Loucy (cell line): ENCODE results near the gene STMP1.

Experiments
- EZH2phosphoT487 ChIP-seq: fragments of 200-600 bp; IDR thresholded peaks from 2 replicates; pipeline ENCODE4 v1.6.1; 2018; ENCODE audit warnings: antibody characterized with exemption, mild to moderate bottlenecking, moderate library complexity, borderline replicate concordance
- TF ChIP-seq, protein P1 (sequence below): fragments of 200-600 bp; sonication (generic); conservative IDR thresholded peaks from 2 replicates; pipeline ENCODE4 v1.5.1; 2014; ENCODE audit warnings: mild to moderate bottlenecking, antibody characterized with exemption, low read length

DNA sequence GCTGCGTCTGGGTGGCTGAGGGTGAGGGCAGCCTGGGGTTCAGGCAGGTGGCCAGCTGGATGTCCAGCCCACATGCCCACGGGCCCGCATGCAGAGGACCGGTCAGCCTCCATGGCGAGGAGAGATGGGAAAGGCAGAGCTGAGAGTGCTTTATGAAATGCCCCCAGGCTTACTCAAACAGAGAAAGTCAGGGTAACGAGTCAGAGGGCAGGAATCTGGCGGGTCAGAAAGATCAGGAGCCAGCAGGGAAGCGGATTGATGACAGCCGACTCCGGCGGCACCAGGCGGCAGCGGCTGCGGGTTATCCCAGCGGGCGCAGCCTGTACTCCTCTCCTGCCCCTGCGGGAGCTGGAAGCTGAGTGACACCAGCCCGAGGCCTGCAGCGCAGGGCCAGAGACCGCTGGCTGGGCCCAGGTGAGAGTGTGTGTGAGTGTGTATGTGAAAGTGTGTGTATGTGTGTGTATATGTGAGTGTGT is 52.3 kb downstream of the STMP1 start:
- TF ChIP-seq, protein P1, sequence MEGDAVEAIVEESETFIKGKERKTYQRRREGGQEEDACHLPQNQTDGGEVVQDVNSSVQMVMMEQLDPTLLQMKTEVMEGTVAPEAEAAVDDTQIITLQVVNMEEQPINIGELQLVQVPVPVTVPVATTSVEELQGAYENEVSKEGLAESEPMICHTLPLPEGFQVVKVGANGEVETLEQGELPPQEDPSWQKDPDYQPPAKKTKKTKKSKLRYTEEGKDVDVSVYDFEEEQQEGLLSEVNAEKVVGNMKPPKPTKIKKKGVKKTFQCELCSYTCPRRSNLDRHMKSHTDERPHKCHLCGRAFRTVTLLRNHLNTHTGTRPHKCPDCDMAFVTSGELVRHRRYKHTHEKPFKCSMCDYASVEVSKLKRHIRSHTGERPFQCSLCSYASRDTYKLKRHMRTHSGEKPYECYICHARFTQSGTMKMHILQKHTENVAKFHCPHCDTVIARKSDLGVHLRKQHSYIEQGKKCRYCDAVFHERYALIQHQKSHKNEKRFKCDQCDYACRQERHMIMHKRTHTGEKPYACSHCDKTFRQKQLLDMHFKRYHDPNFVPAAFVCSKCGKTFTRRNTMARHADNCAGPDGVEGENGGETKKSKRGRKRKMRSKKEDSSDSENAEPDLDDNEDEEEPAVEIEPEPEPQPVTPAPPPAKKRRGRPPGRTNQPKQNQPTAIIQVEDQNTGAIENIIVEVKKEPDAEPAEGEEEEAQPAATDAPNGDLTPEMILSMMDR: no peak
- no peak for TF ChIP-seq EZH2phosphoT487
